Activated CD8-positive, alpha-beta memory T cell treated with anti-CD3 and anti-CD28 coated beads, Interleukin-2, amount 50 U/mL, for 24 hours (primary cell): ENCODE data around the gene ZFTA.

ENCODE experiments used
- DNase-seq: peaks from one replicate; pipeline ENCODE4 v3.0.0-alpha.2; 2020; ENCODE audit errors: extremely low read depth

ZFTA gene

GRCh38 chr11:63749624-63750023 lies 19.0 kb downstream of the ZFTA start:
- no peak for DNase-seq

- no peak for DNase-seq
These were observed 21.6 kb downstream of the ZFTA start for GRCh38 chr11:63747011-63747410.

- DNase-seq: no peak
These were observed 23.0 kb downstream of the ZFTA start for GRCh38 chr11:63745304-63746170.

GRCh38 chr11:63738720-63739360 lies 29.7 kb downstream of the ZFTA start:
- peak; percentile 34 for DNase-seq

GRCh38 chr11:63737718-63738117 lies 30.9 kb downstream of the ZFTA start:
- no peak for DNase-seq

GRCh38 chr11:63736864-63737263 lies 31.7 kb downstream of the ZFTA start:
- no peak for DNase-seq

GRCh38 chr11:63729326-63729725 lies 39.2 kb downstream of the ZFTA start:
- no peak for DNase-seq

- no peak for DNase-seq
These were observed 48.0 kb downstream of the ZFTA start for GRCh38 chr11:63720611-63721010.

- DNase-seq: no peak
These were observed 48.6 kb downstream of the ZFTA start for GRCh38 chr11:63719987-63720386.

- no peak for DNase-seq
These were observed 49.6 kb downstream of the ZFTA start for GRCh38 chr11:63719001-63719400.
